ENCODE data around the gene MYPOP. TPM values are rescaled to one million over a fixed set of nuclear protein-coding genes. Genes with fewer than 3 reads are reported as not detected.

The MYPOP gene
- total RNA-seq, 1 donor from 2014 or later, result 9.0 TPM

DNA sequence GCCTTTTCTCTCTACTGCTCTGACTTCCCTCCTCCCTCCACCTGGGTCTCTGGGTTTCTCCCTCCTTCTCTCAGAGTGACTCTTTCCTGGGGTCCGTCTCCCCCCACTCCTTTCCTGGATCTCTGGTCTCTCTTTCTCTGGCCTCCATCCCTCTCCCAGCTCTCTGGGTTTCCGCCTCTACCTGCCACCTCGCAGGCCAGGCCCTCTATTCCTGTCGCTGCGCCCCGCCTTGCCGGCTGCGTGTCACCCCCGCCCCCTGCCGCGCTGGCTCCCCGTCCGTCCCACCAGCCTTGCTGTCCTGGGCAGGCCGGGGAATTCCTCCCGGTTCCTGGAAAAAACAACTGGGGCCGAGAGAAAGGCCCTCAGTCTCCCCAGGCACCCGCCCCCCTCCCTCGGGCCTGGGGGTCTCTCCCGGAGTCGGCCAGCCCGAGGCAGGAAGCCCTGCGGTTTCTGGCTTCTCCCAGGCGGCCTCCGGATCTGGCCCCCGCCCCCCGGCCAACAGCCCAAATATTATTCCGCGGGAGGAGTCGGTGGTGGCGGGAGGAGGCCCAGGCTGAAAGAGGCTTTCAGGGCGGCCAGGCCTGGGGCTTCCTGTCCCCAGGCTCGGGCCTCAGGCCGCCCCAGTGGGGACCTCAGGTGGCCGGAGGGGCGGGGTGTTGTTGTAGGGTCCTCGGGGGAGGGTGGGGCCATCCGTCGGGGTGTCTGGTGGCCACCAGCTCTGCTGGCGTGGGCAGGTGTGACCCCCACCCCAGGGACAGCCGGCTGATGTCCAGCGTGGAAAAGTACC is 25.8 kb downstream of the MYPOP start:
- TF ChIP-seq CTCF (IDR thresholded peaks at IDR 0.05; ENCODE audit: unreplicated experiment), result no peak
- H3K4me3 Mint-ChIP-seq (ENCODE audit: unreplicated experiment), result peak overlapping the region; percentile 44
- H3K9me3 Mint-ChIP-seq (ENCODE audit: unreplicated experiment), result no peaks in the 10 kb centered on the region
- H3K27me3 Mint-ChIP-seq (ENCODE audit: unreplicated experiment), result peaks cover 16% of the 10 kb centered on the region
- DNase-seq (ENCODE audit: low spot score), result peak; percentile 69
- H3K4me1 Mint-ChIP-seq (ENCODE audit: unreplicated experiment), result peaks cover 31% of the 10 kb centered on the region
- H3K36me3 Mint-ChIP-seq (ENCODE audit: low read depth, unreplicated experiment), result no peaks in the 10 kb centered on the region
- H3K27ac Mint-ChIP-seq (ENCODE audit: unreplicated experiment), result peak overlapping the region; percentile 80

- Mint-ChIP-seq H3K36me3 (ENCODE audit: low read depth, unreplicated experiment) (no peaks in the 10 kb centered on the region), H3K27me3 (ENCODE audit: unreplicated experiment) (peaks cover 15% of the 10 kb centered on the region), H3K9me3 (ENCODE audit: unreplicated experiment) (no peaks in the 10 kb centered on the region), H3K4me1 (ENCODE audit: unreplicated experiment) (peaks cover 29% of the 10 kb centered on the region), H3K27ac (ENCODE audit: unreplicated experiment) (peak overlapping the region; percentile 80), H3K4me3 (ENCODE audit: unreplicated experiment) (peak overlapping the region; percentile 44)
- no peak for TF ChIP-seq CTCF (IDR thresholded peaks at IDR 0.05; ENCODE audit: unreplicated experiment)
- DNase-seq (ENCODE audit: low spot score), result no peak
Measured at GRCh38 chr19:45876161-45876410, 26.3 kb downstream of the MYPOP start.

GRCh38 chr19:45874620-45874966 is 27.8 kb downstream of the MYPOP start:
- Mint-ChIP-seq H3K4me1 (ENCODE audit: unreplicated experiment) (peaks cover 29% of the 10 kb centered on the region), H3K36me3 (ENCODE audit: low read depth, unreplicated experiment) (no peaks in the 10 kb centered on the region), H3K9me3 (ENCODE audit: unreplicated experiment) (no peaks in the 10 kb centered on the region), H3K27me3 (ENCODE audit: unreplicated experiment) (peaks cover 12% of the 10 kb centered on the region), H3K4me3 (ENCODE audit: unreplicated experiment) (peak overlapping the region; percentile 76), H3K27ac (ENCODE audit: unreplicated experiment) (peak overlapping the region; percentile 67)
- TF ChIP-seq CTCF (IDR thresholded peaks at IDR 0.05; ENCODE audit: unreplicated experiment), result no peak
- DNase-seq (ENCODE audit: low spot score), result no peak

- Mint-ChIP-seq H3K4me3 (ENCODE audit: unreplicated experiment) (no peak overlapping the region), H3K36me3 (ENCODE audit: low read depth, unreplicated experiment) (no peaks in the 10 kb centered on the region), H3K4me1 (ENCODE audit: unreplicated experiment) (peaks cover 24% of the 10 kb centered on the region), H3K9me3 (ENCODE audit: unreplicated experiment) (no peaks in the 10 kb centered on the region), H3K27ac (ENCODE audit: unreplicated experiment) (no peak overlapping the region), H3K27me3 (ENCODE audit: unreplicated experiment) (peaks cover 10% of the 10 kb centered on the region)
- DNase-seq (ENCODE audit: low spot score), result no peak
- no peak for TF ChIP-seq CTCF (IDR thresholded peaks at IDR 0.05; ENCODE audit: unreplicated experiment)
Measured at GRCh38 chr19:45873219-45873772, 29.1 kb downstream of the MYPOP start.

DNA sequence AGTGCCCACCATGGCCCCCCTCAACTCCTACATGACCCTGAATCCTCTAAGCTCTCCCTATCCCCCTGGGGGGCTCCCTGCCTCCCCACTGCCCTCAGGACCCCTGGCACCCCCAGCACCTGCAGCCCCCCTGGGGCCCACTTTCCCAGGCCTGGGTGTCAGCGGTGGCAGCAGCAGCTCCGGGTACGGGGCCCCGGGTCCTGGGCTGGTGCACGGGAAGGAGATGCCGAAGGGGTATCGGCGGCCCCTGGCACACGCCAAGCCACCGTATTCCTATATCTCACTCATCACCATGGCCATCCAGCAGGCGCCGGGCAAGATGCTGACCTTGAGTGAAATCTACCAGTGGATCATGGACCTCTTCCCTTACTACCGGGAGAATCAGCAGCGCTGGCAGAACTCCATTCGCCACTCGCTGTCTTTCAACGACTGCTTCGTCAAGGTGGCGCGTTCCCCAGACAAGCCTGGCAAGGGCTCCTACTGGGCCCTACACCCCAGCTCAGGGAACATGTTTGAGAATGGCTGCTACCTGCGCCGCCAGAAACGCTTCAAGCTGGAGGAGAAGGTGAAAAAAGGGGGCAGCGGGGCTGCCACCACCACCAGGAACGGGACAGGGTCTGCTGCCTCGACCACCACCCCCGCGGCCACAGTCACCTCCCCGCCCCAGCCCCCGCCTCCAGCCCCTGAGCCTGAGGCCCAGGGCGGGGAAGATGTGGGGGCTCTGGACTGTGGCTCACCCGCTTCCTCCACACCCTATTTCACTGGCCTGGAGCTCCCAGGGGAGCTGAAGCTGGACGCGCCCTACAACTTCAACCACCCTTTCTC is 30.1 kb downstream of the MYPOP start:
- DNase-seq (ENCODE audit: low spot score), result no peak
- Mint-ChIP-seq H3K4me3 (ENCODE audit: unreplicated experiment) (no peak overlapping the region), H3K27me3 (ENCODE audit: unreplicated experiment) (peaks cover 12% of the 10 kb centered on the region), H3K27ac (ENCODE audit: unreplicated experiment) (no peak overlapping the region), H3K4me1 (ENCODE audit: unreplicated experiment) (peaks cover 17% of the 10 kb centered on the region), H3K36me3 (ENCODE audit: low read depth, unreplicated experiment) (no peaks in the 10 kb centered on the region), H3K9me3 (ENCODE audit: unreplicated experiment) (no peaks in the 10 kb centered on the region)
- no peak for TF ChIP-seq CTCF (IDR thresholded peaks at IDR 0.05; ENCODE audit: unreplicated experiment)
